Stimulated activated naive CD8-positive, alpha-beta T cell treated with anti-CD3 and anti-CD28 coated beads, Interleukin-15, Interleukin-2, amounts not matched to agents 100 ng/mL and 50 ng/mL, for 24 hours (primary cell): ENCODE measurements around the gene CCNB1IP1.
"Not testable (repeated sequence)": the region's sequence is repeated elsewhere in the genome, so short reads cannot be mapped to it uniquely, and the experiment has no call there.

Experiments used
- H3K27ac Mint-ChIP-seq: one replicate; pipeline ENCODE4 v1.8.0; 2021; ENCODE audit warnings: mild to moderate bottlenecking, mixed read lengths
- H3K27me3 Mint-ChIP-seq: one replicate; pipeline ENCODE4 v1.8.0; 2021; ENCODE audit warnings: mixed read lengths
- H3K36me3 Mint-ChIP-seq: one replicate; pipeline ENCODE4 v1.8.0; 2021; ENCODE audit warnings: low read depth, mixed read lengths
- H3K4me1 Mint-ChIP-seq: one replicate; pipeline ENCODE4 v1.8.0; 2021; ENCODE audit warnings: low read depth, mixed read lengths
- H3K4me3 Mint-ChIP-seq: one replicate; pipeline ENCODE4 v1.8.0; 2021; ENCODE audit warnings: mild to moderate bottlenecking, mixed read lengths
- H3K9me3 Mint-ChIP-seq: one replicate; pipeline ENCODE4 v1.8.0; 2021; ENCODE audit warnings: mixed read lengths

CCNB1IP1 gene

DNA sequence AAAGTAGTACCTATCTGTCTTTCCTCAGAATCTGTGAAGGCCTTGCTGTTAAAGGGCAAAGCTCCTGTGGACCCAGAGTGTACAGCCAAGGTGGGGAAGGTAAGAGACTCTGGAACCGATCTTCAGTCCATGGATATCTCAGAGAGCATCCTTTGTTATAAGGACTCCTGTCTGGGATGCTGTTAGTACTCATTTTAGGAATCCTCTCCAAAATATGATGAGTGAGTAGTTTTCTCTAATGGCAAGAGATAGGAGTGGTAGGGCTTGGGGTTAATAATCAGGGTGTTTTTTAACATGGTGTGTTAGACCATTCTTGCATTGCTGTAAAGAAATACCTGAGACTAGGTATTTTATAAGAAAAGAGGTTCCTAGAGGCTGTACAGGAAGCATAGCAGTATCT is 12.3 kb upstream of the CCNB1IP1 start:
- H3K9me3 Mint-ChIP-seq: no peaks in the 10 kb centered on the region
- peaks cover 43% of the 10 kb centered on the region for H3K36me3 Mint-ChIP-seq
- H3K4me3 Mint-ChIP-seq: peak overlapping the region; percentile 95
- H3K27ac Mint-ChIP-seq: peak overlapping the region; percentile 43
- H3K27me3 Mint-ChIP-seq: no peaks in the 10 kb centered on the region
- peaks cover 24% of the 10 kb centered on the region for H3K4me1 Mint-ChIP-seq

DNA sequence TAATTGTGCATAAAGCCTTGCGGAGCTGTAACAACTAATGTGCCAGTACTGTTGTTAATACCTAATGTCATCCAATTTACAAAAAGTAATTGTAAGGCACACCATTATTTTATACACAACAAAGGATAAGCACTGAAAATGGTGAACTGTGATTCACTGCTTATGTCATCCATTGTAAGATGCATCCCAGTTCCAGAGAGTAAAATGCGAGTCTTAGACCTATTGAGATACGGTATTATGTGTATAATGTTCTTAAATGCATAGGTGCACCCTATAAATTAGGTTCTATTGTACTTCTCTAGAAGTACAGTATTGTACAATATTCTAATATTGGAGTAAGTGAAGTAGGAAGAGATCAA is 10.8 kb upstream of the CCNB1IP1 start:
- Mint-ChIP-seq H3K36me3 (peaks cover 33% of the 10 kb centered on the region), H3K9me3 (no peaks in the 10 kb centered on the region), H3K27ac (peak overlapping the region; percentile 92), H3K4me3 (peak overlapping the region; percentile 95), H3K4me1 (peaks cover 24% of the 10 kb centered on the region), H3K27me3 (no peaks in the 10 kb centered on the region)

DNA sequence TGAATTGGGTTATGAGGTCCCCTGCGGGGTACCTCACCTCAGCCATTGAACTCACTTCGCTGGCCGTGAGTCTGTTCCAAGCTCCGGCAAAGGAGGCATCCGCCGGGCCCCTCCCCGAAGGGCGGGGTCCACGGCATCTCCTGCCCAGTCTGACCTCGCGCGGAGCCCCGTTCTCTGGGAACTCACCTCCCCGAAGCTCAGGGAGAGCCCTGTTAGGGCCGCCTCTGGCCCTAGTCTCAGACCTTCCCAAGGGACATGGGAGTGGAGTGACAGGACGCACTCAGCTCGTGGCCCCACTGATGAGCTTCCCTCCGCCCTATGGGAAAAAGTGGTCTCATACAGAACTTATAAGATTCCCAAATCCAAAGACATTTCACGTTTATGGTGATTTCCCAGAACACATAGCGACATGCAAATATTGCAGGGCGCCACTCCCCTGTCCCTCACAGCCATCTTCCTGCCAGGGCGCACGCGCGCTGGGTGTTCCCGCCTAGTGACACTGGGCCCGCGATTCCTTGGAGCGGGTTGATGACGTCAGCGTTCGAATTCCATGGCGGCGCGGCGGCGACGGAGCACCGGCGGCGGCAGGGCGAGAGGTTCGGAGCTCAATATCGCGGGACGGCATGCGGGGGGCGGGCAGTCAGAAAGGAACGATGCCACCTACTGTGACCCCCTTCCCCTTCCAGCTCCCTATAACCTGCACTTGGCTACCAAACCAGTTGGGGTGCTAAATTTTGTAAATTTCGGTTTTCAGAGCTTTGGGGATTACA is 10.2 kb upstream of the CCNB1IP1 start, which contains the start of gene PARP2:
Gene PARP2, plus strand, starts transcription at position 544 of the 770 bp plus-strand sequence. Its CDS starts 7 bp downstream, at position 551.
- H3K4me3 Mint-ChIP-seq: peak within 1 kb of the TSS; percentile 95
- H3K36me3 Mint-ChIP-seq: peaks cover 33% of the 10 kb centered on the region
- H3K4me1 Mint-ChIP-seq: peaks cover 24% of the 10 kb centered on the region
- H3K27ac Mint-ChIP-seq: peak within 1 kb of the TSS; percentile 92
- H3K27me3 Mint-ChIP-seq: no peaks in the 10 kb centered on the region
- H3K9me3 Mint-ChIP-seq: no peaks in the 10 kb centered on the region

DNA sequence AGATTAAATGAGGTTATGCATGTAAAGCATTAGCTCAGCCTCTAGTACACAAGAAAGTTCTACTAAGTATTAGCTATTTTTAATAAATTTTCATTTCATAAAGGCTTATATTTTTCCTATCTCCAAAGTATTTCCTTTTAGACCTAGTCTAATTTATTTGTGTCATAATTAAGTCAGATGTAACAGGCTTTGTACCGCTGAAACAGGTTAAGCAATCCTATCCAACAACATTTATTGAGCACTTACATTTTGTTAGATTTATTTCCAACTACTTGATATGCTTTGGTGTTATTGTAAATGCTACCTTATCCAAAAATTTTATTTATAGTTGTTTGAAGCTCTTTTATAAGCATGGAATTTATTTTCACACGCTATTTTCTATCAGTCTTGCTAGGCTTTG is 8.6 kb upstream of the CCNB1IP1 start:
- H3K27ac Mint-ChIP-seq: no peak overlapping the region

DNA sequence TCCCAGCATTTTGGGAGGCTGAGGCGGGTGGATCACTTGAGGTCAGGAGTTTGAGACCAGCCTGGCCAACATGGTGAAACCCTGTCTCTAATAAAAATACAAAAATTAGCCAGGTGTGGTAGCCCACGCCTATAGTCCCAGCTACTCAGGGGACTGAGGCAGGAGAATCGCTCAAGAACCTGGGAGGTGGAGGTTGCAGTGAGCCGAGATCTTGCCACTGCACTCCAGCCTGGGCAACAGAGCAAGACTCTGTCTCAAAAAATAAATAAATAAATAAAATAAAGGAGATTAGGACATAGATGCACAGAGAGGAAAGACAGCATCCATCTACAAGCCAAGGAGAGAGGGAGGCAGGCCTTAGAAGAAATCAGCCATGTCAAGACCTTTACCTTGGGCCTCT is 8.0 kb upstream of the CCNB1IP1 start:
- not testable (repeated sequence) for H3K9me3 Mint-ChIP-seq, H3K4me3 Mint-ChIP-seq, H3K27me3 Mint-ChIP-seq, H3K27ac Mint-ChIP-seq
- Mint-ChIP-seq H3K4me1 (peaks cover 24% of the 10 kb centered on the region), H3K36me3 (peaks cover 20% of the 10 kb centered on the region)

More for the DNA sequence above, 8.6 kb upstream of the CCNB1IP1 start:
- Mint-ChIP-seq H3K36me3 (peaks cover 24% of the 10 kb centered on the region), H3K9me3 (no peaks in the 10 kb centered on the region), H3K27me3 (no peaks in the 10 kb centered on the region), H3K4me1 (peaks cover 24% of the 10 kb centered on the region), H3K4me3 (peak overlapping the region; percentile 95)

DNA sequence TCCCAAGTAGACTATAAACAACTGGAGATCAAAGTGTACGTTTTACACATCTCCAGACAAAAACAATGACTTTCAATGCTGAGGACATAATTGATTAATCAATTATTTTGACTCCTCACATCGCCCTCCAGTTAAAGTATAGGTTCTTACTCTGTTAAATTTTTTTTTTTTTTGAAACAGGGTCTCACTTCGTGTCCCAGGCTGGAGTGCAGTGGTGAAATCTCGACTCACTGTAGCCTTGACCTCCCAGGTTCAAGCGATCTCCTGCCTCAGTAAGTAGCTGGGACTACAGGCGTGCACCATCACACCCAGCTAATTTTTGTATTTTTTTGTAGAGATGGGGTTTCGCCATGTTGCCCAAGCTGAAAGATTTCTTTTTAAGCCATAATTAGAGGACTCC is 938 bp upstream of the CCNB1IP1 start:
- peaks cover 38% of the 10 kb centered on the region for H3K36me3 Mint-ChIP-seq
- H3K9me3 Mint-ChIP-seq: no peaks in the 10 kb centered on the region
- H3K27me3 Mint-ChIP-seq: no peaks in the 10 kb centered on the region
- H3K4me3 Mint-ChIP-seq: no peak overlapping the region
- peaks cover 43% of the 10 kb centered on the region for H3K4me1 Mint-ChIP-seq
- no peak overlapping the region for H3K27ac Mint-ChIP-seq

DNA sequence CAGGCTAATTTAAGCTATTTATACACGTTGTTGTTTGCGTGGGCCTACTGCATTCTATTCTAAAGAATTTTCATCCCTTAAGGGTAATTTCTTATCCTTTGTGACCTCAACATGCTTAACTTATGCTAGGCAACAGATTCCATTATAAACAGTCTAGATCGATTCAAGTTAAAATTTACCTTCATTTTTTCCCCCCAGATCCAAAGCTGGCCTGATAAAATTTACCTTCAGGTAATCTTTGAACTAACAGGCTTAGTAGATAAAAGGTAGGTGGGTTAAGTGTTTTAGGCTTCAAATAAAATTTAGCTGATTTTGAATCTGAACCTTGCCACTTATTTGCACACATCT is 389 bp upstream of the CCNB1IP1 start:
- no peaks in the 10 kb centered on the region for H3K9me3 Mint-ChIP-seq
- peaks cover 48% of the 10 kb centered on the region for H3K4me1 Mint-ChIP-seq
- H3K27ac Mint-ChIP-seq: peak overlapping the region; percentile 98
- H3K36me3 Mint-ChIP-seq: peaks cover 44% of the 10 kb centered on the region
- H3K4me3 Mint-ChIP-seq: peak overlapping the region; percentile 100
- no peaks in the 10 kb centered on the region for H3K27me3 Mint-ChIP-seq

DNA sequence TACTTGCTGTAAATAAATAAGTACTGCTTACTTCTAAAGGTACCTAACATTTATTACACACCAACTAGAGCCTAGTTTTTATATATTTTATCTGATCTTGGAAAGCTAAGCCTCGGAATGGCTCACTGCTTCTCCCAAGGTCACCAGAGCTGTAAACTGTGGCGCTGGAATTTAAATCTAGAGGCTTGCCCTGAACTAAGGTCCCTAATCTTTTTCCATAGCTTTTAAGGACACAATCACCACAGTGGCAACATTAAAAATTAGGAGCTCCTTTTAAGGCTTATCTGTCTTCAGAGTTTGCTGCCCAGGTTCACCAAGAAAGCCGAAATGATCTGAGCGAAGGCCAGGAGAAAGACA is 670 bp downstream of the CCNB1IP1 start:
- Mint-ChIP-seq H3K27ac (peak overlapping the region; percentile 98), H3K27me3 (no peaks in the 10 kb centered on the region), H3K36me3 (peaks cover 53% of the 10 kb centered on the region), H3K9me3 (no peaks in the 10 kb centered on the region), H3K4me3 (peak overlapping the region; percentile 100), H3K4me1 (peaks cover 58% of the 10 kb centered on the region)

DNA sequence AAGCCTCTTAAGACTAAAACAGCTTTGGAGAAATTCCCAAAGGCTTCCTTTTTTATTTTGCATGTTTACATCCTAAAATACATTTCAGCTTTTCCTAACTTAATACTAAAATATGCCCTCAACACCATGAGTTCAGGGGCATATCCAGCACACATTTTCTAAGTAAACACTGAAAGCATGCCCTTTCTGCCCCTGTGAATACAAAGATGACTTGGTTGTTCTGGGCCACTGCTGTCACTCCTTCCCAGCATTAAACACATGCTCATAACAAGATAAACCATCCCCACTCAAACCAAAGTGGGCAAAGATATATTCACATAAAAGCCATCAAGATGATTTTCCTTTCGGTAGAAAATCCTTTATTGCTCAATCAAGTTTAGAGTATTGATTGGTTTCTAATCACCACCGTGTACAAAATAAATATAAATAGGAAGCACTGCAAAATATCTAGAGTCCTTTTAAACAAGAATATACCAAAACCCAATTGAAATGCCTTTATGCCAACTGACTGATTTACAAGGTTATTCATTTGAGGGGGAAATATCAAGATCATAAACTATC is 1.9 kb downstream of the CCNB1IP1 start:
- peak overlapping the region; percentile 100 for H3K4me3 Mint-ChIP-seq
- H3K36me3 Mint-ChIP-seq: peaks cover 66% of the 10 kb centered on the region
- H3K27ac Mint-ChIP-seq: peak overlapping the region; percentile 54
- H3K27me3 Mint-ChIP-seq: no peaks in the 10 kb centered on the region
- peaks cover 67% of the 10 kb centered on the region for H3K4me1 Mint-ChIP-seq
- no peaks in the 10 kb centered on the region for H3K9me3 Mint-ChIP-seq

DNA sequence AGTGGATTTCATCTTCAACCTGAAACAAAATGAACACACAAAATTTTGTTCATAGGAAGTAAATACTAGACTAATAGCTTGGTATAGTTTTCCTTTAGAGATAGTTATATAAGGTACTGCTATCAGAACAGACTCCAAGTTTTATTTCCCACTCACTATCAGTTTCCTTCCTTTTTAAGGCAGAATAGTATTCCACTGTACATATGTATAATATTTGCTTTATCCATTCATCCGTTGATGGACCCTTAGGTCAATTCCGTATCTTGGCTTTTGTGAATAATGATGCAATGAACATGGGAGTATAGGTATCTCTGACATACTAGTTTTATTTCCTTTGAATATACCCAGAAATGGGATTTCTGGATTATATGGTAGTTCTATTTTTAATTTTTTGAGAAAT is 3.7 kb downstream of the CCNB1IP1 start:
- Mint-ChIP-seq H3K9me3 (no peaks in the 10 kb centered on the region), H3K27ac (peak overlapping the region; percentile 28), H3K4me3 (no peak overlapping the region), H3K4me1 (peaks cover 63% of the 10 kb centered on the region), H3K27me3 (no peaks in the 10 kb centered on the region), H3K36me3 (peaks cover 78% of the 10 kb centered on the region)

DNA sequence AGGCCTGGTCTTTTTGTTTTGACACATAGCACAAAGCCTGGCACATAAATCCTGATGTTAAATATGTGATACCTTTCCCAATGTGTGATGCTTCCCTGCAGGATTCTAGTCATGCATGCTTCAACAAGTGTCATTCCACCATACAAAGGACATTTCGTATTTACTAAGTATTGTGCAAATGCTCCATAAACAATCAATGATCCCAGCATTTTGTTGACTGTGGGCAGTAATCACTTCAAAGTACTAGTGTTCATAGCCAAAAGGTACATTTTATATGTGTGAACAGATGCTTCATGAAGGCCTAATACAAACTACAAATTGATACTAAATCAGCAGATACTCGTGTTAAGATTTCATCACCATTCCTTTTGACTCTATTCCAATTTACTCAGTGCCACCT is 4.4 kb downstream of the CCNB1IP1 start:
- Mint-ChIP-seq H3K27ac (peak overlapping the region; percentile 19), H3K27me3 (no peaks in the 10 kb centered on the region), H3K9me3 (no peaks in the 10 kb centered on the region), H3K4me3 (peak overlapping the region; percentile 12), H3K36me3 (peaks cover 84% of the 10 kb centered on the region), H3K4me1 (peaks cover 63% of the 10 kb centered on the region)

DNA sequence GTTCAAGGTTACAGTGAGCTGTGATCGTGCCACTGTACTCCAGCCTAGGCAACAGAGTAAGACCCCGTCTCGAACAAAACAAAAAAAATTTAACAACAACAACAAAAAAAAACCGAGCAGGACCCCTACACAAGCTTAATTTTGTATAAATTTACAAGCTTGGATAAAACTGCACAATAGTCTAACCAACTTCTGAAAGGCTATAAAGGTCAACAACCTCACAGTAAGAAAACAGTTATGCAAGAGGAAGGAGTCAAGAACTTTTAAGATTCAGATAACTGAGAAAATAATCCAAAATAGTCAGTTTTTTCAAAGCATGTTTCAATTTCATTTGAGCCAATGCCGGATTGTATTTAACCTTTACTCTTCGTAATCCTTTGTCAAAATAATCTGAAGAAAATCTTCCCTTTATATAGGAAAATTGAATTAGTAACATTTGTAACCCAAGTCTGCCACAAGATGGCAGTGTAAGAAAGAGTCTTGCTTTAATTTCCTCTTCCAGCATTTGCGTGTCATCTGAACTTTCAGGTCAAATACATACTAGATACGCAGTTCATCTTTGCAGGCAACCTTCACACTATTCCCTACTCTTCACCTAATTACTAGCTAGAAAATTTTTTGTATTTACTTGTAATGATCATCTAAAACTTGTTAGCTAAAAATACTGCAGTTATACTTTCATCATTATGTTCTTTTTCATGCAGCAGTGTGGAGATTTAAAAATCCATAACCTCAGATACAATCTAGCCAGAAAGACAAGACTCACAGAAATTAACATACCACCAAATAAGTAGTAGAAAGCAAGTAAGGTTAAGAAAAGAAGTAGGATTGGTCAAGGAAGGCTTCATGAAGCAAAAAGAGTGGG is 5.8 kb downstream of the CCNB1IP1 start:
- Mint-ChIP-seq H3K27me3 (no peaks in the 10 kb centered on the region), H3K36me3 (peaks cover 85% of the 10 kb centered on the region), H3K27ac (peak overlapping the region; percentile 45), H3K4me1 (peaks cover 53% of the 10 kb centered on the region), H3K4me3 (peak overlapping the region; percentile 47), H3K9me3 (no peaks in the 10 kb centered on the region)

DNA sequence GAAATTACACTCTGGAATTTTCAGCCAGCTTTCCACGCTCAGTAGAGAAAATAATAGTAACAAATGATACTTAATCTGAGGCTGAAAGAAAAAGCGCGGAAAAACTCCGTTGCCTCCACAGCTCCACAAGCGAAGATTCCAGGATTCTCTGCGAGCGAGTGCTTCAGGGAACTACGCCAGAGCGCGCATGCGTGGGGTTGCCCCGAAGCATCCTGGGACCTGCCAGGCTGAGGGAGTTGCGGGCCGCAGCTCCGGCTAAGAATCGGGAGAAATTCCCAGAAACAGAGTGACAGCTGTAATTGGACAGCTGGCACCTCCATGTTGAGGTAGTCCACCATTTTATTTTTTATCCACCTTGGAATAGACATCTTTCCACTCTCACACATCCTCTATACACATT is 15.4 kb downstream of the CCNB1IP1 start:
- no peak overlapping the region for H3K27ac Mint-ChIP-seq
- no peaks in the 10 kb centered on the region for H3K27me3 Mint-ChIP-seq
- H3K36me3 Mint-ChIP-seq: peaks cover 82% of the 10 kb centered on the region
- H3K9me3 Mint-ChIP-seq: no peaks in the 10 kb centered on the region
- H3K4me1 Mint-ChIP-seq: no peaks in the 10 kb centered on the region
- H3K4me3 Mint-ChIP-seq: no peak overlapping the region

DNA sequence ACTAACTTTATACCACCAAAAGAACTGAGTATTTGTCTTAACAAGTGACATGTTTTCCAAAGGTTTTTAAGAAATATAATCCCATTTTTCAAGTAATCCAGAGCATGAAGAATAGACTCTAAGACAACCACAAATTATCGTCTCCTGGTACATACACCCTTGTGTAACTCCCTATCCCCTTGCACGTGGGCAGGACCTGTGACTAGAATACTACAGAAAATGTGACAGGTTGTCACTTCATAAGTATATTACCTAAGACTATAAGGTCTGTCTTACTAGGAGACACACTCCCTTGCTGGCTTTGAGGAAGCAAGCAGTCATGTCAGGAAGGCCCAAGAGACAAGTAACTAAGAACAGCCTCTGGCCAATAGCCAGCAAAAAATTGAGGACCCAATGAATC is 19.1 kb downstream of the CCNB1IP1 start:
- peaks cover 70% of the 10 kb centered on the region for H3K36me3 Mint-ChIP-seq
- H3K4me1 Mint-ChIP-seq: no peaks in the 10 kb centered on the region
- H3K9me3 Mint-ChIP-seq: no peaks in the 10 kb centered on the region
- H3K27me3 Mint-ChIP-seq: no peaks in the 10 kb centered on the region
- H3K27ac Mint-ChIP-seq: no peak overlapping the region
- H3K4me3 Mint-ChIP-seq: no peak overlapping the region

DNA sequence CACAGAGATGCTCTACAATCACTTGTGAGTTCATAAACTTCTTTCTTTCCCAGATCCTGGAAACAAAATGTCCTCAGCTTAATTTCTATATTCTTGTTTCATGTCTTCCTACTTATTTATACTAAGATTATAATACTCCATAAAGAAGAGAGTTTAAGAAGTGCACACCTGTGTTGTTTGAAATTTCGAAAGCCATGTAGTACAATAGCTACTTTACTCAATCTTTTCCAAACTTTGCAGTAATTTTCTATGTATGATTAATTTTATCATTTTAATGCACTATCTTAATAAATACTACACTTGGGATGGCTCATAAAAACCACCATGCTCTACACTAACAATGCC is 27.0 kb downstream of the CCNB1IP1 start:
- no peaks in the 10 kb centered on the region for H3K27me3 Mint-ChIP-seq
- H3K36me3 Mint-ChIP-seq: peaks cover 8% of the 10 kb centered on the region
- peaks cover 28% of the 10 kb centered on the region for H3K4me1 Mint-ChIP-seq
- H3K27ac Mint-ChIP-seq: peak overlapping the region; percentile 92
- H3K9me3 Mint-ChIP-seq: no peaks in the 10 kb centered on the region
- peak overlapping the region; percentile 95 for H3K4me3 Mint-ChIP-seq
